ENCODE data around the gene SEPTIN7. TPM values are rescaled to one million over a fixed set of nuclear protein-coding genes. Genes with fewer than 3 reads are reported as not detected.

The SEPTIN7 gene
- total and polyA plus RNA-seq, 7 donors = 106 to 142 (median 126) TPM

DNA sequence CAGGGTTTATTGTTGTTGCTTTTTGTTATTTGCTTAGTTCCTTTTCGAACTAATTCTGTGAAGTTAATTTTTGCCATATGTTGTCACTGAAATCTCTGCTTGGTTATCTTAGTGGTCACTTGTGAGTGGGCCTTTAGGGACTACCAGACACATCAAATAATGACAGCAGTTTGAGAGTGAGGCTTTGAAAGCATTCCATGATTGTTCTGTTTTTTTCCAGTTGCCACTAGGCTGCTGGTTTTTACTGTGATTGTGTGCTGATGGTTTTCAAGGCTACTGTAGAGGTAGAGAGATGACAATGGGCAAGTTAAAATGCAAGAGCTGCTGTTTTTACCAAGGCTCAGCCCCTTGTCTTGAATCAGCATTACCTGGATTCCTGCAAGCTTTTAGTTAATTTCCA lies 20.0 kb downstream of the SEPTIN7 start:
- H3K9me3 ChIP-seq = peaks cover 13% of the 10 kb centered on the region
- TF ChIP-seq, protein P1, sequence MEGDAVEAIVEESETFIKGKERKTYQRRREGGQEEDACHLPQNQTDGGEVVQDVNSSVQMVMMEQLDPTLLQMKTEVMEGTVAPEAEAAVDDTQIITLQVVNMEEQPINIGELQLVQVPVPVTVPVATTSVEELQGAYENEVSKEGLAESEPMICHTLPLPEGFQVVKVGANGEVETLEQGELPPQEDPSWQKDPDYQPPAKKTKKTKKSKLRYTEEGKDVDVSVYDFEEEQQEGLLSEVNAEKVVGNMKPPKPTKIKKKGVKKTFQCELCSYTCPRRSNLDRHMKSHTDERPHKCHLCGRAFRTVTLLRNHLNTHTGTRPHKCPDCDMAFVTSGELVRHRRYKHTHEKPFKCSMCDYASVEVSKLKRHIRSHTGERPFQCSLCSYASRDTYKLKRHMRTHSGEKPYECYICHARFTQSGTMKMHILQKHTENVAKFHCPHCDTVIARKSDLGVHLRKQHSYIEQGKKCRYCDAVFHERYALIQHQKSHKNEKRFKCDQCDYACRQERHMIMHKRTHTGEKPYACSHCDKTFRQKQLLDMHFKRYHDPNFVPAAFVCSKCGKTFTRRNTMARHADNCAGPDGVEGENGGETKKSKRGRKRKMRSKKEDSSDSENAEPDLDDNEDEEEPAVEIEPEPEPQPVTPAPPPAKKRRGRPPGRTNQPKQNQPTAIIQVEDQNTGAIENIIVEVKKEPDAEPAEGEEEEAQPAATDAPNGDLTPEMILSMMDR (IDR thresholded peaks at IDR 0.05) = no peak
- WGBS, 3 donors = 91 to 97% (median 93%) methylated on average over 1 of the region's 1 CpG
- H3K27me3 ChIP-seq (ENCODE audit: insufficient read depth in 3 of 3, low read length in 2 of 3) = no peaks in the 10 kb centered on the region
- H3K4me1 ChIP-seq = peaks cover 26% of the 10 kb centered on the region
- intact Hi-C loops (cut with DNase I) = no loop called here
- DNase-seq (no peak), ATAC-seq (no peak)
- no peak overlapping the region for H3K4me3 ChIP-seq
- H3K27ac ChIP-seq = no peak overlapping the region
- H3K36me3 ChIP-seq (ENCODE audit: insufficient read depth in 1 of 2, low read depth in 1 of 2) = no peaks in the 10 kb centered on the region

DNA sequence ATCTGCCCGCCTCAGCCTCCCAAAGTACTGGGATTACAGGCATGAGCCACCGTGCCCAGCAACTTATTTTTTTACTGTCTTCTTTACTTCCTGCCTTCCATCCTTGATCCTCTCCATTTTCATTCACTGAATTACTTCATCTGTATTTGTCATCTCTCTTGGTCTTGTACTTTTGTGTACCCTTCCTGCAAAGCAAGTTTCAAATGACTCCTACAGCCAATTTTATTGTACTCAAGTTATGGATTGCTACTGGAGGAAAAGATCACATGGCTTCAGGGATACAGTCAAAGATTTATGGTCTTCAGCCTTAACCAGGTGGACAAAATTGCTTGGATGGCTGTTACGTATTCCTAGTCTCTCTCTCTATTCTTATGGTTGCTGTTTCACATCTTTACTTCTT lies 22.6 kb downstream of the SEPTIN7 start:
- Histone ChIP-seq H3K4me3 (no peak overlapping the region), H3K27ac (no peak overlapping the region), H3K36me3 (ENCODE audit: insufficient read depth in 1 of 2, low read depth in 1 of 2) (no peaks in the 10 kb centered on the region), H3K27me3 (ENCODE audit: insufficient read depth in 3 of 3, low read length in 2 of 3) (no peaks in the 10 kb centered on the region), H3K4me1 (peaks cover 52% of the 10 kb centered on the region), H3K9me3 (peaks cover 13% of the 10 kb centered on the region)
- DNase-seq = no peak
- ATAC-seq = peak in 1 of 4 donors; percentile 48
- TF ChIP-seq, protein P1 (IDR thresholded peaks at IDR 0.05) = no peak
- WGBS, 3 donors = 52 to 71% (median 55%) methylated on average over 3 of the region's 3 CpGs
- intact Hi-C loops (cut with DNase I) = no loop called here

DNA sequence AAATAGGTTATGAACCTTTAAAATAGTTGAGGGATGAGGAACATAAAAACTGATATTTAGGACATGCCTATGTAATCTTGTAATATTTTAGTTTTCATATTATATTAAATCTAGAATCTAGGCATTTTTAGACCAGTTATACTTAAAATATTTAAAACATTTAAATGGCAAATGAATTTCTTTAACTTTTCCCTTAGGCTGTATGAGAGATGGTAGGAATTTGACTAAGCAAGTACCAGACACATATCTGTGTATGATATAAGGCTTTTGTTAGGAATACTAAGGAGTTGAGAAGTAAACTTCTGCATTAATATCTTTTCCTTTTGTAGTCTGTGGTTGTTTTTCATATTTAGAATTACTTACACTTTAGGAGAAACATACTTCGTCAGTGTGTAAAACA lies 25.1 kb downstream of the SEPTIN7 start:
- DNase-seq (no peak), ATAC-seq (no peak)
- intact Hi-C loops (cut with DNase I) = no loop called here
- H3K9me3 ChIP-seq = peaks cover 1% of the 10 kb centered on the region
- peaks cover 60% of the 10 kb centered on the region for H3K4me1 ChIP-seq
- no peak overlapping the region for H3K27ac ChIP-seq
- H3K4me3 ChIP-seq = no peak overlapping the region
- no peaks in the 10 kb centered on the region for H3K27me3 ChIP-seq (ENCODE audit: insufficient read depth in 3 of 3, low read length in 2 of 3)
- TF ChIP-seq, protein P1 (IDR thresholded peaks at IDR 0.05) = no peak
- no peaks in the 10 kb centered on the region for H3K36me3 ChIP-seq (ENCODE audit: insufficient read depth in 1 of 2, low read depth in 1 of 2)
- WGBS, 3 donors = 67 to 93% (median 67%) methylated on average over 1 of the region's 1 CpG

DNA sequence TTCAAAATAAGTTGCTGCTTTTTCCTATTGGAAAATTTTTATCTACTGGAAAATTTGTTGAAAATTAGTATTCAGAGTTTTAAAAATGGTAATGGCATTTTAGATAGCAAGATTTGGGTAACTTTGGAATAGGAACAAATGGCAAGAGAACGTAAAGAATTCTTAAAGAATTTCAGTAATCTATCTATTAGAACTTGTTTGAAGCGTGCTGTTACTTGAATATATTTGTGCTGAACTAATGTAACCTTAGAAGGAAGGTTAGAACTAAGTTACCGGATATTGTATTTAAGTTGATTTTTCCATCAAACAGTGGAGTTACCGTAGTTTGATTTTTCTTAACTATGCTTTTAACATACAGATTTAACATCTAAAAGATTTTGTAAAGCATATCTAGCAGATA lies 25.9 kb downstream of the SEPTIN7 start:
- Histone ChIP-seq H3K4me3 (no peak overlapping the region), H3K27me3 (ENCODE audit: insufficient read depth in 3 of 3, low read length in 2 of 3) (no peaks in the 10 kb centered on the region), H3K4me1 (peaks cover 68% of the 10 kb centered on the region), H3K36me3 (ENCODE audit: insufficient read depth in 1 of 2, low read depth in 1 of 2) (no peaks in the 10 kb centered on the region), H3K27ac (no peak overlapping the region), H3K9me3 (no peaks in the 10 kb centered on the region)
- TF ChIP-seq, protein P1 (IDR thresholded peaks at IDR 0.05) = no peak
- 40 to 63% (median 52%) methylated on average over 4 of the region's 4 CpGs for WGBS, 3 donors
- intact Hi-C loops (cut with DNase I) = no loop called here
- ATAC-seq = no peak
- DNase-seq = no peak

DNA sequence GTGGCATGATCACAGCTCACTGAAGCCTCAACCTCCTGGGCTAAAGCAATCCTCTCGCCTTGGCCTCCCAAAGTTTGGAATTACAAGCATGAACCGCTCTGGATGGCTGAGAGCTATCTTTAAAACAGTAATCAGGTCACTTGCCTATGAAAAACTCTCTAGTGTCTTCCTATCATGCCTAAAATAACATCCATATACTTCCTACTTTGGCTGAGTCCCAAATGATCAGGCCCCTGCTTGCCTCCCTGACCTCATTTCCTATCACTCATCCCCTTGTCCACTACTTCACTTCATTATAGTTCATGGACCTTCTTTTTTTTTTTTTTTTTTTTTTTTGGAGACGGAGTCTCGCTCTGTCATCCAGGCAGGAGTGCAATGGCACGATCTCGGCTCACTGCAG lies 28.0 kb downstream of the SEPTIN7 start:
- H3K27me3 ChIP-seq (ENCODE audit: insufficient read depth in 3 of 3, low read length in 2 of 3) = no peaks in the 10 kb centered on the region
- intact Hi-C loops (cut with DNase I) = no loop called here
- DNase-seq (no peak), ATAC-seq (peak; percentile 57 to 73 (median 62))
- peaks cover 69% of the 10 kb centered on the region for H3K4me1 ChIP-seq
- 51 to 74% (median 54%) methylated on average over 6 of the region's 6 CpGs for WGBS, 3 donors
- TF ChIP-seq, protein P1 (IDR thresholded peaks at IDR 0.05) = no peak
- no peak overlapping the region for H3K4me3 ChIP-seq
- H3K27ac ChIP-seq = peak overlapping the region; percentile 33
- peaks cover 0 to 13% of the 10 kb centered on the region in 2 donors for H3K36me3 ChIP-seq (ENCODE audit: insufficient read depth in 1 of 2, low read depth in 1 of 2)
- H3K9me3 ChIP-seq = no peaks in the 10 kb centered on the region
